ENCODE measurements around the gene DDIAS. TPM values are rescaled to one million over a fixed set of nuclear protein-coding genes. Genes with fewer than 3 reads are reported as not detected.

The DDIAS gene
- total RNA-seq, 2 donors from 2014 or later, result 1.3 to 6.5 TPM

DNA sequence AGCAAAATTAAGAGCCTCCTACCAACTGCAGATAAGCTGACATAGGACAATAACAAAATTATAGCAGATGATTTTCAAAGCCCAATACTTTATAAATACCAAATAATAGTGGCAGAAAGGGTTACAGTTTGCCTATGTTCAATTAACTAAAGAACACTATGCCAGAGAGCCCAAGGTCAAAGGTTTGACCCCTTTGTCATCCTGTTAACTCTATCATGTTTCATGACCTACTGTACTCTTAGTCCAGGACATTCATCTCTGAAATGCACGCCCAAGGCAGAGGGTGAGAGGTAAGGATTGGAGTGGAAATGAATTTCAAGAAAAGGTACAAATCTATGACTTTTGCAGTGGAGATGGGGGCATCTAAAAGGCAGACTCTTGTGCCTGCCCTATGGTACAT is 70.6 kb downstream of the DDIAS start:
- Histone ChIP-seq H3K27me3 (replicated peaks; ENCODE audit: insufficient read depth) (no peaks in the 10 kb centered on the region), H3K4me3 (no peak overlapping the region), H3K36me3 (no peaks in the 10 kb centered on the region), H3K9me3 (no peaks in the 10 kb centered on the region), H3K4me1 (replicated peaks) (no peaks in the 10 kb centered on the region), H3K27ac (no peak overlapping the region)
- 87% methylated on average over 1 of the region's 1 CpG for WGBS
- TF ChIP-seq, protein P1, sequence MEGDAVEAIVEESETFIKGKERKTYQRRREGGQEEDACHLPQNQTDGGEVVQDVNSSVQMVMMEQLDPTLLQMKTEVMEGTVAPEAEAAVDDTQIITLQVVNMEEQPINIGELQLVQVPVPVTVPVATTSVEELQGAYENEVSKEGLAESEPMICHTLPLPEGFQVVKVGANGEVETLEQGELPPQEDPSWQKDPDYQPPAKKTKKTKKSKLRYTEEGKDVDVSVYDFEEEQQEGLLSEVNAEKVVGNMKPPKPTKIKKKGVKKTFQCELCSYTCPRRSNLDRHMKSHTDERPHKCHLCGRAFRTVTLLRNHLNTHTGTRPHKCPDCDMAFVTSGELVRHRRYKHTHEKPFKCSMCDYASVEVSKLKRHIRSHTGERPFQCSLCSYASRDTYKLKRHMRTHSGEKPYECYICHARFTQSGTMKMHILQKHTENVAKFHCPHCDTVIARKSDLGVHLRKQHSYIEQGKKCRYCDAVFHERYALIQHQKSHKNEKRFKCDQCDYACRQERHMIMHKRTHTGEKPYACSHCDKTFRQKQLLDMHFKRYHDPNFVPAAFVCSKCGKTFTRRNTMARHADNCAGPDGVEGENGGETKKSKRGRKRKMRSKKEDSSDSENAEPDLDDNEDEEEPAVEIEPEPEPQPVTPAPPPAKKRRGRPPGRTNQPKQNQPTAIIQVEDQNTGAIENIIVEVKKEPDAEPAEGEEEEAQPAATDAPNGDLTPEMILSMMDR (IDR thresholded peaks at IDR 0.05), result no peak
- TF ChIP-seq POLR2AphosphoS5 (IDR thresholded peaks at IDR 0.05) (no peak), POLR2A (IDR thresholded peaks at IDR 0.05) (no peak)
- DNase-seq (ENCODE audit: low spot score), result no peak
- intact Hi-C loops (cut with DNase I), result no loop called here

- WGBS, result 94% methylated on average over 2 of the region's 2 CpGs
- Histone ChIP-seq H3K4me1 (replicated peaks) (no peaks in the 10 kb centered on the region), H3K4me3 (no peak overlapping the region), H3K27ac (no peak overlapping the region), H3K36me3 (no peaks in the 10 kb centered on the region), H3K27me3 (replicated peaks; ENCODE audit: insufficient read depth) (no peaks in the 10 kb centered on the region), H3K9me3 (no peaks in the 10 kb centered on the region)
- intact Hi-C loops (cut with DNase I), result no loop called here
- no peak for DNase-seq (ENCODE audit: low spot score)
- no peak for TF ChIP-seq POLR2A (IDR thresholded peaks at IDR 0.05)
- TF ChIP-seq, protein P1 (IDR thresholded peaks at IDR 0.05), result no peak
- no peak for TF ChIP-seq POLR2AphosphoS5 (IDR thresholded peaks at IDR 0.05)
These were observed 72.6 kb downstream of the DDIAS start for GRCh38 chr11:82974135-82974534.

DNA sequence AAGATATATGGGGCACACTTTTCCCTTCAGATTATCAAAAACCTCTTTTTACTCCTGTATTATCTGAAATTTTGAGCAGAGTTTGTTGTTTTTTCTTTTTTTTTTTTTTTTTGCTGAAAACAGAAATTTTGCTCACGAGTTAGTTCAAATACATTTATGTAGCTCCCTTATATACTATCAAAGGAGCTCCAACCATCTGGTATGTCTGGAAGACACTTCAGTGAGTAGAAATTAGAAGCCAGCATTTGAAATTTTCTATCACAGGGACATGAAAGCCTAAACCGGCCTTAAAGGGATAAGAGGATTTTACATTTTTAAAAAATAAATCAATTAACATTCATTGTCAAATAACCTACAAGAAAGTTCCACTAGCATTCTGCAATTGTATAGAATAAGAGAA is 73.3 kb downstream of the DDIAS start:
- Histone ChIP-seq H3K4me3 (no peak overlapping the region), H3K27me3 (replicated peaks; ENCODE audit: insufficient read depth) (no peaks in the 10 kb centered on the region), H3K36me3 (no peaks in the 10 kb centered on the region), H3K27ac (no peak overlapping the region), H3K4me1 (replicated peaks) (no peaks in the 10 kb centered on the region), H3K9me3 (no peaks in the 10 kb centered on the region)
- no peak for DNase-seq (ENCODE audit: low spot score)
- TF ChIP-seq, protein P1 (IDR thresholded peaks at IDR 0.05), result no peak
- TF ChIP-seq POLR2A (IDR thresholded peaks at IDR 0.05), result no peak
- no peak for TF ChIP-seq POLR2AphosphoS5 (IDR thresholded peaks at IDR 0.05)
- 76% methylated on average over 2 of the region's 2 CpGs for WGBS
- intact Hi-C loops (cut with DNase I), result no loop called here

DNA sequence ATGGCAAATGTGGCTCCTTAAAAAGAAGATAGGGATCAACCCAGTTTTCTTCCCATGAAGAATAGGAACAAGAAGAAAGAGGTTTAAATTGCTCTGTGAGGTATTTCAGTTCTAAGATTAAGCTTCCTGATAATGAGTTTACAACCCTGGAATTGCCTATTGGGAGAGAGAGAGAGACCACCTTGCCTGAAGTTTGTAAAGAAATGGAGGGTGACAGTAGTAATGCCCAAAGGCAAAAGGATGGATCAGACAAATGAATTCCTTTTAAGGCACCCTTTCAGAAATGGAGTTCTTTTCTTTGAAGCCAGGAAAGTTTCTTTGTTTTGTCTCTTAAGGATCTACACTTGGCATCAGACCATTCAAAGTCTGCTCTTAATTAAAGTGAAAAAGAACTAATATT is 74.3 kb downstream of the DDIAS start:
- H3K27me3 ChIP-seq (replicated peaks; ENCODE audit: insufficient read depth), result no peaks in the 10 kb centered on the region
- H3K36me3 ChIP-seq, result no peaks in the 10 kb centered on the region
- no peak overlapping the region for H3K4me3 ChIP-seq
- H3K4me1 ChIP-seq (replicated peaks), result no peaks in the 10 kb centered on the region
- TF ChIP-seq POLR2AphosphoS5 (IDR thresholded peaks at IDR 0.05), result no peak
- no peak for TF ChIP-seq POLR2A (IDR thresholded peaks at IDR 0.05)
- TF ChIP-seq, protein P1 (IDR thresholded peaks at IDR 0.05), result no peak
- no peak for DNase-seq (ENCODE audit: low spot score)
- no peak overlapping the region for H3K27ac ChIP-seq
- intact Hi-C loops (cut with DNase I), result no loop called here
- no peaks in the 10 kb centered on the region for H3K9me3 ChIP-seq

DNA sequence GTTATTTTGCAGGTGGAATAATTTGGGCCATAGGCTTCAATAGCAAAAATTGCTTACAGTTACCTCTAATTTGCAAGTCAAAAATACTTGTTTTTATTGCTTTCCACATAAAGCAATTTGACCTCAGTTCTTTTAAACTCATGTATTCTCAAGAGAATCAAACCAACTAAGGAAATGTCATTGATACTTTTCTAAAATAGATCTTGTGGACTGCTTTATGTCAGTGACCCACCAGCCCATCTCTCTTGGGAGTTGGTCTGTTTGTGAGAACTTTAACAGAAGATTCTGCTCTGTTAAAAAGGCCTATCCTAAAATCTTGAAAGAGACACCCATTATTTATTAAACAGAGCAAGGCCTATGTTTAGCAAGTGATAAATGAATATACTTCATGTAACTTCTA is 75.2 kb downstream of the DDIAS start:
- TF ChIP-seq, protein P1 (IDR thresholded peaks at IDR 0.05), result no peak
- no peak for TF ChIP-seq POLR2AphosphoS5 (IDR thresholded peaks at IDR 0.05)
- TF ChIP-seq POLR2A (IDR thresholded peaks at IDR 0.05), result no peak
- no peaks in the 10 kb centered on the region for H3K27me3 ChIP-seq (replicated peaks; ENCODE audit: insufficient read depth)
- H3K4me1 ChIP-seq (replicated peaks), result no peaks in the 10 kb centered on the region
- no peak overlapping the region for H3K4me3 ChIP-seq
- intact Hi-C loops (cut with DNase I), result no loop called here
- DNase-seq (ENCODE audit: low spot score), result no peak
- H3K27ac ChIP-seq, result no peak overlapping the region
- H3K36me3 ChIP-seq, result no peaks in the 10 kb centered on the region
- no peaks in the 10 kb centered on the region for H3K9me3 ChIP-seq

Data from prostate gland (tissue), 2 donors.